HG03095 (cell line): ENCODE data around the gene LRRC30.
"Not testable (repeated sequence)": the region's sequence is repeated elsewhere in the genome, so short reads cannot be mapped to it uniquely, and the experiment has no call there.

ENCODE experiments used
- ATAC-seq: cut with Tn5 transposase; IDR thresholded peaks from one replicate; pipeline ENCODE4 v1.9.1; 2021; ENCODE audit warnings: moderate library complexity; ENCODE audit not compliant: unreplicated experiment

The LRRC30 gene

GRCh38 chr18:7230626-7231349 lies at the start of gene LRRC30:
Gene LRRC30, plus strand, starts transcription at chr18:7231089. Its CDS starts 50 bp downstream, at chr18:7231139.
- ATAC-seq, result no peak

- no peak for ATAC-seq
Measured at GRCh38 chr18:7185701-7186100, 45.2 kb upstream of the LRRC30 start.

GRCh38 chr18:7190547-7191156 lies 40.2 kb upstream of the LRRC30 start:
- ATAC-seq, result no peak

GRCh38 chr18:7191736-7192135 lies 39.2 kb upstream of the LRRC30 start:
- no peak for ATAC-seq

- ATAC-seq, result no peak
Measured at GRCh38 chr18:7195266-7195665, 35.6 kb upstream of the LRRC30 start.

GRCh38 chr18:7196421-7196820 lies 34.5 kb upstream of the LRRC30 start:
- ATAC-seq, result no peak

GRCh38 chr18:7197854-7198253 lies 33.0 kb upstream of the LRRC30 start:
- ATAC-seq, result no peak

GRCh38 chr18:7198326-7198725 lies 32.6 kb upstream of the LRRC30 start:
- no peak for ATAC-seq

- no peak for ATAC-seq
Measured at GRCh38 chr18:7201096-7201495, 29.8 kb upstream of the LRRC30 start.

- no peak for ATAC-seq
Measured at GRCh38 chr18:7202169-7202568, 28.7 kb upstream of the LRRC30 start.

- not testable (repeated sequence) for ATAC-seq
Measured at GRCh38 chr18:7203601-7204000, 27.3 kb upstream of the LRRC30 start.

- no peak for ATAC-seq
Measured at GRCh38 chr18:7205346-7205745, 25.5 kb upstream of the LRRC30 start.

GRCh38 chr18:7206217-7206616 lies 24.7 kb upstream of the LRRC30 start:
- ATAC-seq, result no peak

- ATAC-seq, result no peak
Measured at GRCh38 chr18:7207366-7207915, 23.4 kb upstream of the LRRC30 start.

- no peak for ATAC-seq
Measured at GRCh38 chr18:7221424-7222155, 9.3 kb upstream of the LRRC30 start.

- ATAC-seq, result no peak
Measured at GRCh38 chr18:7224198-7224597, 6.7 kb upstream of the LRRC30 start.

GRCh38 chr18:7232218-7232617 lies 1.3 kb downstream of the LRRC30 start:
- ATAC-seq, result no peak

- no peak for ATAC-seq
Measured at GRCh38 chr18:7233134-7233810, 2.4 kb downstream of the LRRC30 start.

- no peak for ATAC-seq
Measured at GRCh38 chr18:7234091-7234490, 3.2 kb downstream of the LRRC30 start.

GRCh38 chr18:7234956-7235355 lies 4.1 kb downstream of the LRRC30 start:
- ATAC-seq, result no peak

GRCh38 chr18:7236072-7236471 lies 5.2 kb downstream of the LRRC30 start:
- ATAC-seq, result no peak
